Ishikawa (cell line): ENCODE results near the gene GNG7.

Experiments used
- CEBPB ChIP-seq: IDR thresholded peaks from 2 replicates; pipeline ENCODE4 v1.6.1; 2012
- CREB1 ChIP-seq: IDR thresholded peaks from 2 replicates; pipeline ENCODE4 v1.6.1; 2012; ENCODE audit warnings: low read depth
- EGR1 ChIP-seq: IDR thresholded peaks from 2 replicates; pipeline ENCODE4 v1.6.1; 2012
- EP300 ChIP-seq: IDR thresholded peaks from 2 replicates; pipeline ENCODE4 v1.6.1; 2012; ENCODE audit warnings: borderline replicate concordance
- FOXM1 ChIP-seq: IDR thresholded peaks from 2 replicates; pipeline ENCODE4 v1.6.1; 2012; ENCODE audit warnings: low read depth, borderline replicate concordance
- NFIC ChIP-seq: IDR thresholded peaks from 2 replicates; pipeline ENCODE4 v1.6.1; 2012
- RAD21 ChIP-seq: IDR thresholded peaks from 2 replicates; pipeline ENCODE4 v1.6.1; 2012; ENCODE audit warnings: low read depth
- REST ChIP-seq: IDR thresholded peaks from 2 replicates; pipeline ENCODE4 v1.6.1; 2012; ENCODE audit warnings: low read depth, mild to moderate bottlenecking
- TAF1 ChIP-seq: IDR thresholded peaks from 2 replicates; pipeline ENCODE4 v1.6.1; 2012; ENCODE audit warnings: low read depth, mild to moderate bottlenecking
- TCF12 ChIP-seq: IDR thresholded peaks from 2 replicates; pipeline ENCODE4 v1.6.1; 2012; ENCODE audit warnings: low read depth
- TEAD4 ChIP-seq: IDR thresholded peaks from 2 replicates; pipeline ENCODE4 v1.6.1; 2012
- YY1 ChIP-seq: IDR thresholded peaks from 2 replicates; pipeline ENCODE4 v1.6.1; 2012; ENCODE audit warnings: low read depth
- ZBTB7A ChIP-seq: IDR thresholded peaks from 2 replicates; pipeline ENCODE4 v1.6.1; 2012; ENCODE audit warnings: low read depth
- TF ChIP-seq, protein P1 (sequence below): IDR thresholded peaks from 2 replicates; pipeline ENCODE4 v1.6.1; 2012
- TF ChIP-seq, protein P2 (sequence below): IDR thresholded peaks from 2 replicates; pipeline ENCODE4 v1.6.1; 2012

The GNG7 gene

DNA sequence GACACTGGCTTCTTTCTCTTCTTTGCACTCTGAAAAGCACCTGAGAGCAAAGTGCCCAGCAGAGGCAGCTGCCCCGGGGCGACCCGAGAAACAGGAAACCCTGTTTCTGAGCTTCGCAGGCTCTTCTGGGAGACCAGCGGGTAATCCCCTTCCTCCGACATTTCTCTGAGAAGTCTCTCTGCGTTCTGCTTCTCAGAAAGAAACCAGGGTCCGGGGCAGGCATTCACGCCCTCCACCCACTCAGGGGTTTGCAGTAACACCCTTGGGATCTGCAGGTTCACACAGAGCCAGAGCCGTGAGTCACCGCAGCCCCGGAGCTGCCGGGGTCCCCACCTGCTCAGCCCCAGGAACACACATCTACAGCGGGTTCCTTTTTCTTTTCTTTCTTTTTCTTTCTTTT, 140.6 kb downstream of the GNG7 start:
- TF ChIP-seq EGR1 (no peak), TEAD4 (no peak), EP300 (no peak), ZBTB7A (no peak), TAF1 (no peak), FOXM1 (no peak), CREB1 (no peak), YY1 (no peak), CEBPB (no peak), NFIC (no peak)
- TF ChIP-seq, protein P1, sequence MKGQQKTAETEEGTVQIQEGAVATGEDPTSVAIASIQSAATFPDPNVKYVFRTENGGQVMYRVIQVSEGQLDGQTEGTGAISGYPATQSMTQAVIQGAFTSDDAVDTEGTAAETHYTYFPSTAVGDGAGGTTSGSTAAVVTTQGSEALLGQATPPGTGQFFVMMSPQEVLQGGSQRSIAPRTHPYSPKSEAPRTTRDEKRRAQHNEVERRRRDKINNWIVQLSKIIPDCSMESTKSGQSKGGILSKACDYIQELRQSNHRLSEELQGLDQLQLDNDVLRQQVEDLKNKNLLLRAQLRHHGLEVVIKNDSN, result no peak
- TF ChIP-seq, protein P2, sequence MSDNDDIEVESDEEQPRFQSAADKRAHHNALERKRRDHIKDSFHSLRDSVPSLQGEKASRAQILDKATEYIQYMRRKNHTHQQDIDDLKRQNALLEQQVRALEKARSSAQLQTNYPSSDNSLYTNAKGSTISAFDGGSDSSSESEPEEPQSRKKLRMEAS, result no peak

DNA sequence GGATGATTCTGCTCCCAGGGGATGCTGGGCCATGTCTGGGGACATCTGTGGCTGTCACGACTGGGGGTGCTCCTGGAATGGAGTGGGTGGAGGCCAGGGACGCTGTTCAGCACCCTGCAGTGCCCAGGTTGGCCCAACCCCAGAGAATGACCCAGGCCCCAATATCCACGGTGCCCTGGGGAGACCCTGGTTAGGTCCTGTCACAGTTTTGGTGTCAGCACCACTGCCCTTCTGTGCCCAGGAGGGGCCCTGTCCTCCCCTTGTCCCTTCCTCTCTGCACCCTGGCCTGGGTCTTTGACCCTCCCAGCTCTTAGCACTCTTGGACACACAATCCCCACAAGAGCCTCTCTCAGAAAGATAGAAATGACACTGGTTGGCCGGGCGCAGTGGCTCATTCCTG, 141.3 kb downstream of the GNG7 start:
- no peak for TF ChIP-seq FOXM1
- no peak for TF ChIP-seq TCF12
- TF ChIP-seq REST, result no peak
- TF ChIP-seq, protein P2, result no peak
- no peak for TF ChIP-seq ZBTB7A
- TF ChIP-seq, protein P1, result no peak
- no peak for TF ChIP-seq EGR1
- TF ChIP-seq RAD21, result no peak
- TF ChIP-seq TEAD4, result no peak
- TF ChIP-seq NFIC, result no peak
- TF ChIP-seq CEBPB, result no peak
- TF ChIP-seq YY1, result no peak
- TF ChIP-seq TAF1, result no peak
- TF ChIP-seq EP300, result no peak
- TF ChIP-seq CREB1, result no peak

GRCh38 chr19:2560369-2560768, 142.1 kb downstream of the GNG7 start:
- TF ChIP-seq ZBTB7A (no peak), CREB1 (no peak), CEBPB (no peak), YY1 (no peak), EP300 (no peak)
- TF ChIP-seq, protein P2, result no peak

- TF ChIP-seq TAF1 (no peak), CREB1 (no peak), CEBPB (no peak), RAD21 (no peak), EP300 (no peak), YY1 (no peak), REST (no peak), EGR1 (no peak)
- TF ChIP-seq, protein P1, result no peak
Measured at GRCh38 chr19:2558543-2558942, 144.0 kb downstream of the GNG7 start.

DNA sequence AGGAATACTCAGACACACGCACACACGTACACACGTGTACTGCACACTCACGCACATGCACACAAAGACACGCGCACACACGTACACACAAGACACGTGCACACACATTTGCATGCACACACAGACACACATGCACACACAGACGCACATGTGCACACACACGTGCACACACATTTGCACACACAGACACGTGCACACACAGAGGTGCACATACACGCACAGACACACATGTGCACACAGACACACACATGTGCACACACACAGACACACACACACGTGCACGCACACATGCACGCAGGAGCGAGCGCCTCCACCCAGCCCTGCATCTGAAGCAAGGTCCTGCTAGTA, 145.4 kb downstream of the GNG7 start:
- TF ChIP-seq TEAD4 (no peak), EGR1 (no peak), TCF12 (no peak), FOXM1 (no peak), NFIC (no peak), REST (no peak), RAD21 (no peak), CEBPB (no peak), EP300 (no peak), YY1 (no peak), TAF1 (no peak), ZBTB7A (no peak), CREB1 (no peak)
- TF ChIP-seq, protein P2, result no peak
- TF ChIP-seq, protein P1, result no peak
